ENCODE results near the gene ZBTB16.

- TF ChIP-seq, protein P1, sequence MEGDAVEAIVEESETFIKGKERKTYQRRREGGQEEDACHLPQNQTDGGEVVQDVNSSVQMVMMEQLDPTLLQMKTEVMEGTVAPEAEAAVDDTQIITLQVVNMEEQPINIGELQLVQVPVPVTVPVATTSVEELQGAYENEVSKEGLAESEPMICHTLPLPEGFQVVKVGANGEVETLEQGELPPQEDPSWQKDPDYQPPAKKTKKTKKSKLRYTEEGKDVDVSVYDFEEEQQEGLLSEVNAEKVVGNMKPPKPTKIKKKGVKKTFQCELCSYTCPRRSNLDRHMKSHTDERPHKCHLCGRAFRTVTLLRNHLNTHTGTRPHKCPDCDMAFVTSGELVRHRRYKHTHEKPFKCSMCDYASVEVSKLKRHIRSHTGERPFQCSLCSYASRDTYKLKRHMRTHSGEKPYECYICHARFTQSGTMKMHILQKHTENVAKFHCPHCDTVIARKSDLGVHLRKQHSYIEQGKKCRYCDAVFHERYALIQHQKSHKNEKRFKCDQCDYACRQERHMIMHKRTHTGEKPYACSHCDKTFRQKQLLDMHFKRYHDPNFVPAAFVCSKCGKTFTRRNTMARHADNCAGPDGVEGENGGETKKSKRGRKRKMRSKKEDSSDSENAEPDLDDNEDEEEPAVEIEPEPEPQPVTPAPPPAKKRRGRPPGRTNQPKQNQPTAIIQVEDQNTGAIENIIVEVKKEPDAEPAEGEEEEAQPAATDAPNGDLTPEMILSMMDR (IDR thresholded peaks at IDR 0.05), result no peak
- no peak for TF ChIP-seq EZH2phosphoT487 (IDR thresholded peaks at IDR 0.05)
These were observed 99.4 kb downstream of the ZBTB16 start for GRCh38 chr11:114158886-114159285.

Data from neural progenitor cell (in vitro differentiated cells).